H1 (cell line): Measurements from ENCODE around the gene WNT7A. TPM values are rescaled to one million over a fixed set of nuclear protein-coding genes. Genes with fewer than 3 reads are reported as not detected.

Experiments
- CTCF ChIA-PET: fragments of 300-600 bp; sonication (Branson Sonifier 250); formaldehyde crosslinking; loops from one replicate; lab custom pipeline; 2021; ENCODE audit not compliant: partially characterized antibody; lab: Charles Lee
- POLR2A ChIA-PET: fragments of 300-600 bp; sonication (Branson Sonifier 250); formaldehyde crosslinking; loops from one replicate; lab custom pipeline; 2021; ENCODE audit warnings: inconsistent platforms; ENCODE audit not compliant: partially characterized antibody; lab: Charles Lee
- DNase-seq, 2 experiments: peaks; one replicate each; pipeline versions ENCODE4 v3.0.0 to v3.0.0-alpha.2; 2010 to 2022; ENCODE audit warnings: low spot score in 2 of 2, low read depth in 1 of 2, mixed read lengths in 1 of 2
- FAIRE-seq: peaks from 2 replicates; lab custom pipeline; 2011; peaks lifted over from hg19 to GRCh38; lab: Jason Lieb, UNC
- H2AFZ ChIP-seq: 2 replicates; pipeline ENCODE4 v1.8.1; 2012; ENCODE audit warnings: low read length, inconsistent platforms
- H2AK5ac ChIP-seq: 2 replicates; pipeline ENCODE4 v1.6.1; 2013; ENCODE audit warnings: low read depth, low read length
- H2BK120ac ChIP-seq: replicated peaks from 2 replicates; pipeline ENCODE3; 2013; ENCODE audit warnings: low read depth, low read length, inconsistent platforms
- H2BK12ac ChIP-seq: 2 replicates; pipeline ENCODE4 v1.6.1; 2013; ENCODE audit warnings: low read depth, low read length
- H2BK15ac ChIP-seq: 2 replicates; pipeline ENCODE4 v1.6.1; 2013; ENCODE audit warnings: low read length
- H2BK20ac ChIP-seq: 2 replicates; pipeline ENCODE4 v1.6.1; 2013; ENCODE audit warnings: low read length
- H2BK5ac ChIP-seq: 2 replicates; pipeline ENCODE4 v1.6.1; 2013; ENCODE audit warnings: low read depth, low read length
- H3K14ac ChIP-seq: 2 replicates; pipeline ENCODE4 v1.6.1; 2013; ENCODE audit warnings: inconsistent platforms; ENCODE audit not compliant: insufficient read length
- H3K18ac ChIP-seq: 2 replicates; pipeline ENCODE4 v1.6.1; 2013; ENCODE audit warnings: low read length; ENCODE audit errors: extremely low read depth
- H3K23ac ChIP-seq: 2 replicates; pipeline ENCODE4 v1.6.1; 2013; ENCODE audit warnings: inconsistent platforms; ENCODE audit not compliant: insufficient read length
- H3K23me2 ChIP-seq: 2 replicates; pipeline ENCODE4 v1.6.1; 2013; ENCODE audit warnings: low read depth, low read length
- H3K27ac ChIP-seq: 2 replicates; pipeline ENCODE4 v1.6.1; 2011; ENCODE audit warnings: low read depth, low read length, inconsistent platforms
- H3K27me3 ChIP-seq, 4 experiments: replicated peaks in 1 of 4; 1 replicate in 1 of 4; 2 replicates in 3 of 4; pipeline versions ENCODE4 v1.6.1 to v1.8.1; 2011 to 2013; ENCODE audit warnings: low read length in 3 of 4, mild to moderate bottlenecking in 3 of 4, inconsistent platforms in 2 of 4, mixed read lengths in 2 of 4, moderate library complexity in 1 of 4; ENCODE audit not compliant: control insufficient read depth in 3 of 4, insufficient read depth in 3 of 4; ENCODE audit errors: extremely low read depth in 1 of 4
- H3K36me3 ChIP-seq, 4 experiments: 2 replicates each; pipeline versions ENCODE4 v1.6.1 to v1.8.1; 2011 to 2013; ENCODE audit warnings: mild to moderate bottlenecking in 4 of 4, low read length in 3 of 4, moderate library complexity in 2 of 4, control low read depth in 1 of 4, inconsistent platforms in 1 of 4; ENCODE audit not compliant: insufficient read depth in 4 of 4, control insufficient read depth in 2 of 4
- H3K4ac ChIP-seq: replicated peaks from 2 replicates; pipeline ENCODE3; 2013; ENCODE audit warnings: low read length, low read depth, mixed read lengths, inconsistent platforms; ENCODE audit not compliant: insufficient read length
- H3K4me1 ChIP-seq, 4 experiments: replicated peaks in 1 of 4; 1 replicate in 1 of 4; 2 replicates in 3 of 4; pipeline versions ENCODE4 v1.6.1 to v1.8.1; 2011 to 2013; ENCODE audit warnings: low read length in 3 of 4, inconsistent platforms in 2 of 4, mixed read lengths in 1 of 4; ENCODE audit not compliant: insufficient read depth in 4 of 4, control insufficient read depth in 3 of 4
- H3K4me2 ChIP-seq, 2 experiments: 2 replicates each; pipeline versions ENCODE4 v1.6.1 to v1.8.1; 2011 to 2013; ENCODE audit warnings: low read depth in 2 of 2, low read length in 2 of 2, control low read depth in 1 of 2, inconsistent platforms in 1 of 2, mild to moderate bottlenecking in 1 of 2; ENCODE audit not compliant: insufficient read depth in 1 of 2
- H3K4me3 ChIP-seq, 4 experiments: fragments of 200-600, 300-600 bp in 1 of 4; sonication (generic), shearing (Covaris generic), sonication (Bioruptor Twin) in 1 of 4; 2 replicates each; pipeline versions ENCODE4 v1.5.1 to v1.8.1; 2011 to 2016; ENCODE audit warnings: low read length in 4 of 4, low read depth in 3 of 4, control low read depth in 2 of 4, inconsistent platforms in 2 of 4, mild to moderate bottlenecking in 2 of 4, mixed read lengths in 1 of 4, moderate library complexity in 1 of 4; ENCODE audit not compliant: insufficient read depth in 2 of 4; ENCODE audit errors: extremely low read depth in 1 of 4
- H3K56ac ChIP-seq: replicated peaks from 2 replicates; pipeline ENCODE3; 2013; ENCODE audit warnings: low read depth, mild to moderate bottlenecking, mixed read lengths, low read length, inconsistent platforms; ENCODE audit not compliant: insufficient read length
- H3K79me1 ChIP-seq: 2 replicates; pipeline ENCODE4 v1.6.1; 2013; ENCODE audit warnings: low read depth, low read length, control low read depth
- H3K79me2 ChIP-seq, 2 experiments: 2 replicates each; pipeline versions ENCODE4 v1.6.1 to v1.8.1; 2012 to 2013; ENCODE audit warnings: low read length in 2 of 2, mild to moderate bottlenecking in 2 of 2, inconsistent platforms in 1 of 2; ENCODE audit not compliant: insufficient read depth in 2 of 2, control insufficient read depth in 1 of 2
- H3K9ac ChIP-seq, 4 experiments: replicated peaks in 1 of 4; 1 replicate in 1 of 4; 2 replicates in 3 of 4; pipeline versions ENCODE4 v1.6.1 to v1.8.1; 2011 to 2013; ENCODE audit warnings: low read depth in 3 of 4, low read length in 3 of 4, control low read depth in 2 of 4, mild to moderate bottlenecking in 2 of 4, moderate library complexity in 2 of 4, inconsistent platforms in 1 of 4; ENCODE audit errors: extremely low read depth in 1 of 4
- H3K9me3 ChIP-seq, 2 experiments: 2 replicates each; pipeline versions ENCODE4 v1.6.1 to v1.8.1; 2012 to 2013; ENCODE audit warnings: mild to moderate bottlenecking in 2 of 2, moderate library complexity in 2 of 2, control low read depth in 1 of 2, inconsistent platforms in 1 of 2, low read depth in 1 of 2, low read length in 1 of 2, mixed read lengths in 1 of 2; ENCODE audit not compliant: insufficient read depth in 2 of 2
- H4K20me1 ChIP-seq, 2 experiments: replicated peaks in 1 of 2; 2 replicates each; pipeline versions ENCODE3 to v1.8.1; 2011 to 2013; ENCODE audit warnings: inconsistent platforms in 2 of 2, low read length in 2 of 2, mild to moderate bottlenecking in 1 of 2; ENCODE audit not compliant: insufficient read depth in 2 of 2, control insufficient read depth in 1 of 2
- H4K5ac ChIP-seq: 2 replicates; pipeline ENCODE4 v1.6.1; 2013; ENCODE audit warnings: low read length, low read depth, mixed read lengths, inconsistent platforms; ENCODE audit not compliant: insufficient read length
- H4K8ac ChIP-seq: 2 replicates; pipeline ENCODE4 v1.8.0; 2013; ENCODE audit warnings: mild to moderate bottlenecking, moderate library complexity, low read length, inconsistent platforms; ENCODE audit not compliant: insufficient read depth; ENCODE audit errors: extremely low read depth
- H4K91ac ChIP-seq: replicated peaks from 2 replicates; pipeline ENCODE3; 2013; ENCODE audit warnings: low read length, mixed read lengths, inconsistent platforms; ENCODE audit not compliant: insufficient read length
- ASH2L ChIP-seq: fragments of 200-600, 300-600 bp; sonication (generic); IDR thresholded peaks from one replicate; pipeline ENCODE4 v1.7.1; 2017; ENCODE audit warnings: low read length
- BRCA1 ChIP-seq: IDR thresholded peaks from 2 replicates; pipeline ENCODE4 v1.6.1; 2012; ENCODE audit warnings: low read depth, low read length, improper control_type of control experiment
- GTF2F1 ChIP-seq: IDR thresholded peaks from 2 replicates; pipeline ENCODE4 v1.6.1; 2012; ENCODE audit warnings: low read depth, low read length, improper control_type of control experiment, borderline replicate concordance
- HDAC2 ChIP-seq, 2 experiments: fragments of 300-600 bp in 1 of 2; sonication (generic) in 1 of 2; IDR thresholded peaks; 2 replicates each; pipeline ENCODE4 v1.6.1; 2011 to 2012; ENCODE audit warnings: low read depth in 2 of 2, low read length in 2 of 2, mild to moderate bottlenecking in 2 of 2, moderate library complexity in 2 of 2, borderline replicate concordance in 1 of 2, inconsistent platforms in 1 of 2
- JUN ChIP-seq: IDR thresholded peaks from 2 replicates; pipeline ENCODE4 v1.6.1; 2011; ENCODE audit warnings: low read depth, mild to moderate bottlenecking, improper control_type of control experiment, low read length
- KDM1A ChIP-seq: fragments of 200-600, 300-600 bp; sonication (generic); IDR thresholded peaks from 2 replicates; pipeline ENCODE4 v1.7.1; 2016; ENCODE audit warnings: mild to moderate bottlenecking, low read length, borderline replicate concordance
- KDM5A ChIP-seq: fragments of 200-600 bp; IDR thresholded peaks from 2 replicates; pipeline ENCODE4 v1.7.1; 2012; ENCODE audit warnings: mild to moderate bottlenecking, low read length, inconsistent platforms, mixed read lengths
- NRF1 ChIP-seq: IDR thresholded peaks from 2 replicates; pipeline ENCODE4 v1.6.1; 2011; ENCODE audit warnings: mild to moderate bottlenecking, low read depth, low read length, improper control_type of control experiment
- POU5F1 ChIP-seq: IDR thresholded peaks from 2 replicates; pipeline ENCODE4 v1.6.1; 2011; ENCODE audit warnings: low read depth, mild to moderate bottlenecking, low read length, moderate library complexity
- SP2 ChIP-seq: IDR thresholded peaks from 2 replicates; pipeline ENCODE4 v1.6.1; 2012; ENCODE audit warnings: mild to moderate bottlenecking, low read length, inconsistent platforms
- SP4 ChIP-seq: IDR thresholded peaks from 2 replicates; pipeline ENCODE4 v1.6.1; 2012; ENCODE audit warnings: low read length, inconsistent platforms
- TCF12 ChIP-seq: IDR thresholded peaks from 2 replicates; pipeline ENCODE4 v1.6.1; 2011; ENCODE audit warnings: low read depth, mild to moderate bottlenecking, low read length
- WGBS, 2 experiments: shearing (Covaris generic) in 1 of 2; methylation state at CpG; one replicate each; pipeline versions ENCODE4 v1.1.6 to v1.1.7; 2013 to 2015; ENCODE audit warnings: low lambda C conversion rate in 2 of 2, mixed read lengths in 2 of 2, inconsistent platforms in 1 of 2, low coverage in 1 of 2, missing lambda C conversion rate in 1 of 2; ENCODE audit not compliant: insufficient replicate concordance in 2 of 2, insufficient coverage in 1 of 2, insufficient read length in 1 of 2; ENCODE audit errors: extremely low coverage in 1 of 2, missing lambda C conversion rate in 1 of 2; 5-methylcytosine and 5-hydroxymethylcytosine counted together
- polyA plus RNA-seq, 7 experiments: library from polyadenylated mRNA; depleted of rRNA in 3 of 7; stranded (reverse) in 5 of 7; unstranded in 2 of 7; fragments of >200 nt in 5 of 7; fragments of 200-250 nt in 2 of 7; gene quantifications; 1 replicate in 5 of 7; 2 replicates in 1 of 7; 4 replicates in 1 of 7; pipeline versions ENCODE4 v1.2.1 to v1.2.3, GENCODE V29; 2011 to 2013; ENCODE audit warnings: missing spikeins in 2 of 7, mixed read lengths in 2 of 7
- total RNA-seq: library from RNA; stranded (reverse); fragmentation: NEBNext Ultra II Directional; extraction: Animal tissue kit (Norgen Biotek cat#: 25700); gene quantifications from 2 replicates; pipeline ENCODE4 v1.2.1, GENCODE V29; 2021
- TF ChIP-seq, protein P1 (sequence below): IDR thresholded peaks from 2 replicates; pipeline ENCODE4 v1.6.1; 2012; ENCODE audit warnings: inconsistent platforms

Gene WNT7A
- total and polyA plus RNA-seq, 2 of the 8 experiments (the other 6 are each of a cell fraction or from before 2014, with no cell fraction given): 0.02 TPM; not detected in 1

DNA sequence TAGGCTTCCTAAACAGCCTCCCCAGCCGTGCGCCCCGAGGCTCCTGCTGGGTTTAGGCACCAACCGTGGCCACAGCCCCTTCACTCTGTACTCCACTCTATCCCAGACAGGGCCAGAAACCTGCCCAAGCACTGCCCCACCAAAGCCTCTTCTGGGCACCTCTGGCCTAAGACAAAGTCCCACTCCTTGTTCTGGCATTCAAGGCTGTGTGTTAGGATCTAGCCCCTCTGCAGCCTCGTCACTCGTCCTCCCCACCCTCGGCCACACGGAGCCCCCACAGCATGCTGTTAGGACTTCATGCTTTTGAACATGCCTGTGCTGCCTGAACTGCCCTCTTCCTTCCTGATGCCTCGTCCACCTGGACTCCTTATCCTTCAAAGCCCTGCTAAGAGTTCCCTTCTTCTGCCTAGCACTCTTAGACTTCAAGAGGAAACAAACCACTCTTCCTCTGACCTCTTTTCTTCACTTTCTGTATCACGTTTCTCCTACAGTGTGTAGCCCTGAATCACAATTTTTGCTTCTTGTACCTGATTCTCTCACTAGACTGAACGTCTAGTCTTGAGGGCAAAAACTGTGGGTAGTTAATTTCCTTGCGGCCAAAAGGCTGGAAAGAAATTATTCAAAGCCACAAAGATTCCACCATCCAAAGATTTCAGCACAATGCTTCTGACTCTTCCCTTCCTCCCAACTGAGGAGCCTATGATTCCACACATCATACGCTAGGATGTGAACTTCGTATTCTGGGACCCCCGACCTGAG, 28.6 kb downstream of the WNT7A start:
- Histone ChIP-seq H3K9ac (no peak overlapping the region), H3K4me2 (no peak overlapping the region), H3K79me1 (no peaks in the 10 kb centered on the region), H4K8ac (no peak overlapping the region), H3K4ac (no peak overlapping the region), H3K4me3 (no peak overlapping the region), H2BK15ac (peak overlapping the region; percentile 72; the same call in 1 of the 2 replicates), H2AFZ (no peak overlapping the region), H3K14ac (no peak overlapping the region), H3K27ac (no peak overlapping the region), H3K23ac (no peak overlapping the region), H3K36me3 (no peaks in the 10 kb centered on the region), H2BK12ac (peak overlapping the region; percentile 80; the same call in 1 of the 2 replicates), H3K18ac (no peak overlapping the region), H3K79me2 (no peaks in the 10 kb centered on the region), H3K27me3 (no peaks in the 10 kb centered on the region), H2BK20ac (peak overlapping the region; percentile 3; the same call in 1 of the 2 replicates), H4K91ac (no peak overlapping the region), H3K23me2 (no peaks in the 10 kb centered on the region), H3K4me1 (peaks cover 0 to 19% (median 4%) of the 10 kb centered on the region in 4 experiments; a peak in 2 of 7 replicates), H3K9me3 (no peaks in the 10 kb centered on the region), H4K5ac (no peak overlapping the region), H3K56ac (no peak overlapping the region), H2BK5ac (no peak overlapping the region), H4K20me1 (no peaks in the 10 kb centered on the region), H2BK120ac (no peak overlapping the region), H2AK5ac (no peak overlapping the region)
- no peak for FAIRE-seq
- ChIA-PET POLR2A (no interaction called here), CTCF (interaction anchor here (0.9 to 1.5 kb wide), 3 partner anchors 30 to 36 kb away, joined by 3 to 9 read pairs (median 5); no protein-coding TSS in a partner anchor)
- DNase-seq: no peak
- 90% methylated on average over 15 of the region's 15 CpGs; no CpG with 5 or more reads in 1 of the 2 experiments for WGBS, 2 experiments
- TF ChIP-seq HDAC2 (IDR thresholded peaks at IDR 0.05; ENCODE audit: borderline replicate concordance in 1 of 2, low read depth in 2 of 2, low read length in 2 of 2) (no peak), TCF12 (no peak), SP2 (no peak), KDM1A (no peak), BRCA1 (no peak), KDM5A (no peak), ASH2L (no peak), GTF2F1 (no peak), SP4 (no peak), JUN (no peak), NRF1 (no peak), POU5F1 (no peak)
- TF ChIP-seq, protein P1, sequence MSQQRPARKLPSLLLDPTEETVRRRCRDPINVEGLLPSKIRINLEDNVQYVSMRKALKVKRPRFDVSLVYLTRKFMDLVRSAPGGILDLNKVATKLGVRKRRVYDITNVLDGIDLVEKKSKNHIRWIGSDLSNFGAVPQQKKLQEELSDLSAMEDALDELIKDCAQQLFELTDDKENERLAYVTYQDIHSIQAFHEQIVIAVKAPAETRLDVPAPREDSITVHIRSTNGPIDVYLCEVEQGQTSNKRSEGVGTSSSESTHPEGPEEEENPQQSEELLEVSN: no peak
